Endodermal cell (in vitro differentiated cells): ENCODE measurements around the gene FURIN. TPM values are rescaled to one million over a fixed set of nuclear protein-coding genes. Genes with fewer than 3 reads are reported as not detected.

Experiments
- DNase-seq: peaks from one replicate; pipeline ENCODE4 v3.0.0-alpha.2; 2017
- H3K27ac ChIP-seq: 2 replicates; pipeline ENCODE4 v1.5.1; 2013; ENCODE audit warnings: mild to moderate bottlenecking, low read depth, low read length, moderate library complexity
- H3K27me3 ChIP-seq: 2 replicates; pipeline ENCODE4 v1.6.1; 2013; ENCODE audit warnings: mild to moderate bottlenecking, low read length, moderate library complexity; ENCODE audit not compliant: insufficient read depth, control insufficient read depth, poor library complexity, severe bottlenecking
- H3K36me3 ChIP-seq: 2 replicates; pipeline ENCODE4 v1.7.0; 2013; ENCODE audit warnings: mild to moderate bottlenecking, low read length, moderate library complexity; ENCODE audit not compliant: control insufficient read depth, insufficient read depth
- H3K4me1 ChIP-seq: one replicate; pipeline ENCODE4 v1.7.0; 2013; ENCODE audit warnings: low read length; ENCODE audit not compliant: control insufficient read depth, insufficient read depth
- H3K4me3 ChIP-seq: 2 replicates; pipeline ENCODE4 v1.5.1; 2013; ENCODE audit warnings: mild to moderate bottlenecking, low read length, moderate library complexity
- H3K9ac ChIP-seq: 2 replicates; pipeline ENCODE4 v1.6.1; 2013; ENCODE audit warnings: mild to moderate bottlenecking, low read length, moderate library complexity; ENCODE audit not compliant: poor library complexity, severe bottlenecking; ENCODE audit errors: extremely low read depth
- H3K9me3 ChIP-seq: 2 replicates; pipeline ENCODE4 v1.6.1; 2013; ENCODE audit warnings: mild to moderate bottlenecking, low read length, moderate library complexity; ENCODE audit not compliant: control insufficient read depth
- H3K27ac Mint-ChIP-seq: 2 replicates; pipeline ENCODE4 v1.8.0; 2020; ENCODE audit warnings: mixed read lengths
- H3K27me3 Mint-ChIP-seq: 2 replicates; pipeline ENCODE4 v1.8.0; 2021; ENCODE audit warnings: mild to moderate bottlenecking, mixed read lengths; ENCODE audit not compliant: insufficient read depth
- H3K36me3 Mint-ChIP-seq: 2 replicates; pipeline ENCODE4 v1.8.0; 2020; ENCODE audit warnings: low read depth, mixed read lengths
- H3K4me1 Mint-ChIP-seq: 2 replicates; pipeline ENCODE4 v1.8.0; 2020; ENCODE audit warnings: mixed read lengths
- H3K4me3 Mint-ChIP-seq: 2 replicates; pipeline ENCODE4 v1.8.0; 2020; ENCODE audit warnings: mild to moderate bottlenecking, moderate library complexity, mixed read lengths
- H3K9me3 Mint-ChIP-seq: 2 replicates; pipeline ENCODE4 v1.8.0; 2020; ENCODE audit warnings: mild to moderate bottlenecking, mixed read lengths
- WGBS, 2 experiments: methylation state at CpG; one replicate each; pipeline versions ENCODE4 v1.1.5 to v1.1.7; 2013; ENCODE audit warnings: missing lambda C conversion rate in 2 of 2, mixed read lengths in 1 of 2; ENCODE audit not compliant: insufficient coverage in 1 of 2, insufficient read length in 1 of 2; 5-methylcytosine and 5-hydroxymethylcytosine counted together
- long read RNA-seq, 4 experiments: library from polyadenylated mRNA in 2 of 4; library from RNA in 1 of 4; library from capped mRNA in 1 of 4; stranded (forward) in 3 of 4; unstranded in 1 of 4; transcript quantifications; one replicate each; pipeline ENCODE4 v2.0.0, GENCODE V29; 2020 to 2021; ENCODE audit warnings: inconsistent platforms in 1 of 4
- polyA plus RNA-seq, 2 experiments: library from polyadenylated mRNA; stranded (reverse); fragments of 50-300 nt; gene quantifications; one replicate each; pipeline ENCODE4 v1.2.3, GENCODE V29; 2013
- total RNA-seq, 2 donors: library from RNA; stranded (reverse); fragmentation: NEBNext Ultra II Directional in 1 of 2; extraction: Animal tissue kit (Norgen Biotek cat#: 25700) in 1 of 2; gene quantifications; 2 replicates in 1 of 2; 3 replicates in 1 of 2; pipeline ENCODE4 v1.2.1, GENCODE V29; 2021
- TF ChIP-seq, protein P1 (sequence below): fragments of 200-600 bp; sonication (generic); conservative IDR thresholded peaks from 2 replicates; pipeline ENCODE4 v1.5.0; 2021; ENCODE audit warnings: antibody characterized with exemption, mild to moderate bottlenecking

FURIN gene
- 100 to 1,000 TPM in 1 of 2 donors, 10 to 100 TPM in 1; 96.3 to 108 TPM for total RNA-seq
- 25.2 TPM for polyA plus RNA-seq (2013, experiment 1 of 2)
- polyA plus RNA-seq (2013, experiment 2 of 2): 29.1 TPM
- long read RNA-seq, experiment 1, full-length matches to known transcripts: 3 of 49 reads
- long read RNA-seq, experiment 1, partial matches to known transcripts: 41 of 49 reads
- long read RNA-seq, experiment 1, other reads (novel, unspliced or antisense): 5 of 49 reads
- long read RNA-seq, experiment 2, full-length matches to known transcripts: 147 of 239 reads
- long read RNA-seq, experiment 2, partial matches to known transcripts: 66 of 239 reads
- long read RNA-seq, experiment 2, other reads (novel, unspliced or antisense): 26 of 239 reads
- long read RNA-seq, experiment 3, full-length matches to known transcripts: 8 of 89 reads
- long read RNA-seq, experiment 3, partial matches to known transcripts: 73 of 89 reads
- long read RNA-seq, experiment 3, other reads (novel, unspliced or antisense): 8 of 89 reads
- long read RNA-seq, experiment 4: 0 reads

DNA sequence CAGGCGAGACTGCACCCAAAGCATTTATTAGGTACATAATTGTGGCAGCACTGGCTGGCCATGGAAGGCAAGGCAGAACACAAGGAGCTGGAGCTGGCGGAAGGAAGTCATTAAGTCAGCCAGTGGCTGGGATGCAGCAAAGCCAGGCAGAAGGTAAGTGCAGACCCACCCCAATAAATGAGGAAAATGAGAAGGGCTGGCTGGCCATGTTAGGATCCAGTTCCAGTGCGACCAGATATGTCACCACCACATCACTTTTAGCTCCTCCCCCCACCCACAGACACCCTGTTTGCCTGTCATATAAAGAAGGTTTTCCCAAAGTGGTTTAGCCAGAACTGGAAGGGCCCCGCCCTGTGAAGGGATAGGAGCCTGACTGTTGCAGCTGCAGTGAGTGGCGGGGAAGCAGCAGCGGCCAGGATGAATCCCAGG lies at the start of gene FURIN:
Gene FURIN (plus strand): TSS at position 328 of the 429 bp plus-strand sequence. CDS start 7,153 bp downstream, outside the sequence.
- H3K27me3 Mint-ChIP-seq: no peaks in the 10 kb centered on the region
- DNase-seq: no peak
- no peaks in the 10 kb centered on the region for H3K36me3 ChIP-seq
- H3K9me3 ChIP-seq: no peaks in the 10 kb centered on the region
- H3K27me3 ChIP-seq: no peaks in the 10 kb centered on the region
- TF ChIP-seq, protein P1, sequence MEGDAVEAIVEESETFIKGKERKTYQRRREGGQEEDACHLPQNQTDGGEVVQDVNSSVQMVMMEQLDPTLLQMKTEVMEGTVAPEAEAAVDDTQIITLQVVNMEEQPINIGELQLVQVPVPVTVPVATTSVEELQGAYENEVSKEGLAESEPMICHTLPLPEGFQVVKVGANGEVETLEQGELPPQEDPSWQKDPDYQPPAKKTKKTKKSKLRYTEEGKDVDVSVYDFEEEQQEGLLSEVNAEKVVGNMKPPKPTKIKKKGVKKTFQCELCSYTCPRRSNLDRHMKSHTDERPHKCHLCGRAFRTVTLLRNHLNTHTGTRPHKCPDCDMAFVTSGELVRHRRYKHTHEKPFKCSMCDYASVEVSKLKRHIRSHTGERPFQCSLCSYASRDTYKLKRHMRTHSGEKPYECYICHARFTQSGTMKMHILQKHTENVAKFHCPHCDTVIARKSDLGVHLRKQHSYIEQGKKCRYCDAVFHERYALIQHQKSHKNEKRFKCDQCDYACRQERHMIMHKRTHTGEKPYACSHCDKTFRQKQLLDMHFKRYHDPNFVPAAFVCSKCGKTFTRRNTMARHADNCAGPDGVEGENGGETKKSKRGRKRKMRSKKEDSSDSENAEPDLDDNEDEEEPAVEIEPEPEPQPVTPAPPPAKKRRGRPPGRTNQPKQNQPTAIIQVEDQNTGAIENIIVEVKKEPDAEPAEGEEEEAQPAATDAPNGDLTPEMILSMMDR: no peak
- no peaks in the 10 kb centered on the region for H3K36me3 Mint-ChIP-seq
- H3K4me1 ChIP-seq: peaks cover 36% of the 10 kb centered on the region
- H3K4me3 ChIP-seq: peak within 1 kb of the TSS; percentile 79
- WGBS, 2 experiments: 93 to 100% methylated on average over 4 to 6 of the region's 6 CpGs
- H3K4me3 Mint-ChIP-seq: peak within 1 kb of the TSS; percentile 67
- H3K9me3 Mint-ChIP-seq: no peaks in the 10 kb centered on the region
- no peak within 1 kb of the TSS for H3K27ac ChIP-seq
- H3K4me1 Mint-ChIP-seq: peaks cover 59% of the 10 kb centered on the region
- no peak within 1 kb of the TSS for H3K9ac ChIP-seq
- H3K27ac Mint-ChIP-seq: peak within 1 kb of the TSS; percentile 69

DNA sequence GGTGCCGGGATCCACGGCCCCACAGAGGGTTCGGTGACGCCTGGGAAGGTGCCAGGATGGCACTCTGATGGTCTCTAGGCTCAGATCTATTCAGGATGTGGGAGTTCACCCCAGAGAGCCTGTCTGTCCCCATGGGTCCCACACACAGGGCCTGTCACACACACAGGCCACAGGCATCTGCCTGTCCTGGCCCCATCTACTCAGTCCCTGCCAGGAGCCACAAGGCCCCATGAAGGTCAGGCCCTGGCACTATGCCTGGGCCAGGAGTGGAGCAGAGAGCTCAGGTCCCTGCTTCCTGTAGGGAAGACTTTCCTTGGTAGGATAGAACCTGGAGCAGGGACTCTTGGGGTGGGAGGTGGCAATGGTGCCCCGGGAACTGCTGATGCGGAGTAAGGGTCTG lies 49.0 kb upstream of the FURIN start:
- H3K27ac ChIP-seq: no peak overlapping the region
- no peak for DNase-seq
- Mint-ChIP-seq H3K4me1 (peaks cover 28% of the 10 kb centered on the region), H3K36me3 (peaks cover 4% of the 10 kb centered on the region), H3K9me3 (no peaks in the 10 kb centered on the region), H3K27me3 (no peaks in the 10 kb centered on the region), H3K4me3 (no peak overlapping the region), H3K27ac (no peak overlapping the region)
- H3K27me3 ChIP-seq: no peaks in the 10 kb centered on the region
- TF ChIP-seq, protein P1: no peak
- peaks cover 7% of the 10 kb centered on the region for H3K36me3 ChIP-seq
- H3K9ac ChIP-seq: no peak overlapping the region
- WGBS, 2 experiments: 83 to 91% methylated on average over 2 to 6 of the region's 6 CpGs
- H3K4me1 ChIP-seq: peaks cover 5% of the 10 kb centered on the region
- no peaks in the 10 kb centered on the region for H3K9me3 ChIP-seq
- H3K4me3 ChIP-seq: no peak overlapping the region

DNA sequence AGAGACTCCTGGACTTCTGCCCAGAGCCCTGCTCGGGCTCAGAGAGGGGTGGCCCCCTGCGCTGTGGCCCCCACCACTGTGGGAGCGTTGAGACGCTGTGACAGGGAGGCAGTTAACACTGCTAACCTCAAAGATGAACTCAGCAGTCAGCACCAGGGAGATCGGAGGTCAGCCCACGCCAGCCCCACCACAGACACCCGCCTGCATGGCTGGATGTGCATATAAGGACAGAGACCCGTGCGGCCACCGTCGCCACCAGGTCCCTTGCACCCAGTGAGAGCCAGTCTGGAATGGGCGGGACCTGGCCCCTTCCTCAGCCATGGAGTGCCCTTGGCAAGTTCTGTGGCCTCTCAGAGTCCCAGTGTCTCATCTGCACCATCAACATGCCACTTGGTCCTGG lies 48.5 kb upstream of the FURIN start:
- no peak for DNase-seq
- Histone ChIP-seq H3K4me1 (peaks cover 5% of the 10 kb centered on the region), H3K27ac (no peak overlapping the region), H3K27me3 (no peaks in the 10 kb centered on the region), H3K9ac (no peak overlapping the region), H3K9me3 (no peaks in the 10 kb centered on the region), H3K36me3 (peaks cover 7% of the 10 kb centered on the region), H3K4me3 (no peak overlapping the region)
- peaks cover 25% of the 10 kb centered on the region for H3K4me1 Mint-ChIP-seq
- 93 to 100% methylated on average over 6 to 12 of the region's 12 CpGs for WGBS, 2 experiments
- no peak overlapping the region for H3K4me3 Mint-ChIP-seq
- H3K36me3 Mint-ChIP-seq: peaks cover 4% of the 10 kb centered on the region
- TF ChIP-seq, protein P1: no peak
- H3K27me3 Mint-ChIP-seq: no peaks in the 10 kb centered on the region
- H3K9me3 Mint-ChIP-seq: peaks cover 2% of the 10 kb centered on the region
- no peak overlapping the region for H3K27ac Mint-ChIP-seq
